Measurements from ENCODE around the gene PRR5L.

PRR5L gene

GRCh38 chr11:36490026-36490806 lies 194.1 kb downstream of the PRR5L start:
- TF ChIP-seq TAF1 (IDR thresholded peaks at IDR 0.05; ENCODE audit: borderline replicate concordance, insufficient read depth, low read length) (no peak), SIN3A (IDR thresholded peaks at IDR 0.05; ENCODE audit: borderline replicate concordance, insufficient read depth, low read length) (no peak), FOXP2 (optimal IDR thresholded peaks at IDR 0.05; ENCODE audit: borderline replicate concordance, extremely low read depth, extremely low read length, insufficient read depth) (no peak), POLR2AphosphoS5 (IDR thresholded peaks at IDR 0.05; ENCODE audit: low read depth, low read length) (no peak)
- TF ChIP-seq, protein P1, sequence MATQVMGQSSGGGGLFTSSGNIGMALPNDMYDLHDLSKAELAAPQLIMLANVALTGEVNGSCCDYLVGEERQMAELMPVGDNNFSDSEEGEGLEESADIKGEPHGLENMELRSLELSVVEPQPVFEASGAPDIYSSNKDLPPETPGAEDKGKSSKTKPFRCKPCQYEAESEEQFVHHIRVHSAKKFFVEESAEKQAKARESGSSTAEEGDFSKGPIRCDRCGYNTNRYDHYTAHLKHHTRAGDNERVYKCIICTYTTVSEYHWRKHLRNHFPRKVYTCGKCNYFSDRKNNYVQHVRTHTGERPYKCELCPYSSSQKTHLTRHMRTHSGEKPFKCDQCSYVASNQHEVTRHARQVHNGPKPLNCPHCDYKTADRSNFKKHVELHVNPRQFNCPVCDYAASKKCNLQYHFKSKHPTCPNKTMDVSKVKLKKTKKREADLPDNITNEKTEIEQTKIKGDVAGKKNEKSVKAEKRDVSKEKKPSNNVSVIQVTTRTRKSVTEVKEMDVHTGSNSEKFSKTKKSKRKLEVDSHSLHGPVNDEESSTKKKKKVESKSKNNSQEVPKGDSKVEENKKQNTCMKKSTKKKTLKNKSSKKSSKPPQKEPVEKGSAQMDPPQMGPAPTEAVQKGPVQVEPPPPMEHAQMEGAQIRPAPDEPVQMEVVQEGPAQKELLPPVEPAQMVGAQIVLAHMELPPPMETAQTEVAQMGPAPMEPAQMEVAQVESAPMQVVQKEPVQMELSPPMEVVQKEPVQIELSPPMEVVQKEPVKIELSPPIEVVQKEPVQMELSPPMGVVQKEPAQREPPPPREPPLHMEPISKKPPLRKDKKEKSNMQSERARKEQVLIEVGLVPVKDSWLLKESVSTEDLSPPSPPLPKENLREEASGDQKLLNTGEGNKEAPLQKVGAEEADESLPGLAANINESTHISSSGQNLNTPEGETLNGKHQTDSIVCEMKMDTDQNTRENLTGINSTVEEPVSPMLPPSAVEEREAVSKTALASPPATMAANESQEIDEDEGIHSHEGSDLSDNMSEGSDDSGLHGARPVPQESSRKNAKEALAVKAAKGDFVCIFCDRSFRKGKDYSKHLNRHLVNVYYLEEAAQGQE (IDR thresholded peaks at IDR 0.05; ENCODE audit: insufficient read depth in 1 of 2, low read depth in 2 of 2, low read length in 2 of 2) = no peak

DNA sequence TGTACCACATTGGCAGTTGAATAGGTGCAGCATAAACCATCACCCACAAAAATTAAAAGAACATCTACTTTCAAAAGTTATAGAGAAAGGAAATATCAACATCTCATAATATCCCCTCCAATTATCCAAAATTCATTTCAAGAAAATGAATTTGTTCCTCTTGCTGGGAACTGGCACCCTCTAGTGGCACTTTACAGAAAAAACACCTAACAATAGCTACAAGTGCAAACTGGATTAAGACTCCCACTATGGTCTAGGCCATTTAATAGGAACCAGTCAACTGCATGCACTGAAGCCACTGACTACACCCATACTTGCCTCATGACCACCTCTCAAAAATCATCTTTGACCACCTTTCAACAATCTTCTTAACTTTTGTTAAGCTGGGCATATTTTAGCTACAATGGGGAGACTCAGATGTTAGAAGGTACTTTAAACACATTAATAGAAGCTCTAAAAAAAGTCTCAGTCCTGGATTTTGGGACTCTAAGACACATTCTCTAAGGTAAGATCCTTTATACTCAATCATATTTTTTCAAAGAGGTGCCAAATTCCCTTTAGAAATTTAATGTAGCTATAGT lies 196.7 kb downstream of the PRR5L start:
- TF ChIP-seq SIN3A (IDR thresholded peaks at IDR 0.05; ENCODE audit: borderline replicate concordance, insufficient read depth, low read length) (no peak), TAF1 (IDR thresholded peaks at IDR 0.05; ENCODE audit: borderline replicate concordance, insufficient read depth, low read length) (no peak), POLR2AphosphoS5 (IDR thresholded peaks at IDR 0.05; ENCODE audit: low read depth, low read length) (no peak), FOXP2 (optimal IDR thresholded peaks at IDR 0.05; ENCODE audit: borderline replicate concordance, extremely low read depth, extremely low read length, insufficient read depth) (no peak)
- TF ChIP-seq, protein P1 (IDR thresholded peaks at IDR 0.05; ENCODE audit: insufficient read depth in 1 of 2, low read depth in 2 of 2, low read length in 2 of 2) = no peak

DNA sequence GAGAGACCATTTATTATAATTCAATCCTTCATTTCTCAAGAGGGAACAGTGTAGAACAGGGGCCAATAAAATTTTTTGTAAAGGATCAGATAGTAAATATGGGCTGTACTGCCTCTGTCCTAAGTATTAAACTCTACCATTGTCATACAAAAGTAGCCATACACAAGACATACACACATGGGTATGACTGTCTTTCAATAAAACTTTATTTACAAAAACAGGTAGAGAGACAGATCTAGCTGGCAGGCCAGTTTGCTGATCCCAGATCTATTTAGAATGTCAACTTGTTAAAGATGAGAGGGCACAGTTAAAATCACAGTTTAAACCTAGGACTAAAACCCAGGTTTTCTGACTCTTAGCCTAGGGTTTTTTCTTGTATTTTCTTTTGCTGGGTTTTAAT lies 197.2 kb downstream of the PRR5L start:
- no peak for TF ChIP-seq POLR2AphosphoS5 (IDR thresholded peaks at IDR 0.05; ENCODE audit: low read depth, low read length)

- TF ChIP-seq, protein P1 (IDR thresholded peaks at IDR 0.05; ENCODE audit: insufficient read depth in 1 of 2, low read depth in 2 of 2, low read length in 2 of 2) = no peak
- no peak for TF ChIP-seq SIN3A (IDR thresholded peaks at IDR 0.05; ENCODE audit: borderline replicate concordance, insufficient read depth, low read length)
- no peak for TF ChIP-seq FOXP2 (optimal IDR thresholded peaks at IDR 0.05; ENCODE audit: borderline replicate concordance, extremely low read depth, extremely low read length, insufficient read depth)
- TF ChIP-seq TAF1 (IDR thresholded peaks at IDR 0.05; ENCODE audit: borderline replicate concordance, insufficient read depth, low read length) = no peak
- no peak for TF ChIP-seq POLR2AphosphoS5 (IDR thresholded peaks at IDR 0.05; ENCODE audit: low read depth, low read length)
Measured at GRCh38 chr11:36498721-36499120, 202.6 kb downstream of the PRR5L start.

DNA sequence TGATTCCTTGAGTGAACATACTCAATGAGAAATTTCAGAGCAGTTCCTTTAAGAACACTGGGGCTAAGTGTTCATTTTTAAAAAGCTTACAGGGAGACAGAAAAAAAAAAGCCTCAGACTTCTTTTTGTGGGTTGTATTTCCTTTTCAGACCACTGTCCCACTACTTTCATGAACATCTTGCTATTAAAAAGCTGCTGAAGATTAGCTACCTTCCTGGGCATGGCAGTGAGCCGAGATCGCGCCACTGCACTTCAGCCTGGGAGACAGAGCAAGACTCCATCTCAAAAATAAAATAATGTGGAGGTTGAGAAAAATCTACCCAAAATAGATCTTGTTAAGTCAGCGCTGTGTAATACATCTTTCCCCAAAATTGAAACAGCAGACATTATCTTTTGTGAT lies 203.2 kb downstream of the PRR5L start:
- TF ChIP-seq TAF1 (IDR thresholded peaks at IDR 0.05; ENCODE audit: borderline replicate concordance, insufficient read depth, low read length) (no peak), POLR2AphosphoS5 (IDR thresholded peaks at IDR 0.05; ENCODE audit: low read depth, low read length) (no peak), FOXP2 (optimal IDR thresholded peaks at IDR 0.05; ENCODE audit: borderline replicate concordance, extremely low read depth, extremely low read length, insufficient read depth) (no peak), SIN3A (IDR thresholded peaks at IDR 0.05; ENCODE audit: borderline replicate concordance, insufficient read depth, low read length) (no peak)
- TF ChIP-seq, protein P1 (IDR thresholded peaks at IDR 0.05; ENCODE audit: insufficient read depth in 1 of 2, low read depth in 2 of 2, low read length in 2 of 2) = no peak

Data from PFSK-1 (cell line).